ENCODE results near the gene PTPRM. TPM values are rescaled to one million over a fixed set of nuclear protein-coding genes. Genes with fewer than 3 reads are reported as not detected.

The PTPRM gene
- total RNA-seq, 1 donor = 84.7 TPM

DNA sequence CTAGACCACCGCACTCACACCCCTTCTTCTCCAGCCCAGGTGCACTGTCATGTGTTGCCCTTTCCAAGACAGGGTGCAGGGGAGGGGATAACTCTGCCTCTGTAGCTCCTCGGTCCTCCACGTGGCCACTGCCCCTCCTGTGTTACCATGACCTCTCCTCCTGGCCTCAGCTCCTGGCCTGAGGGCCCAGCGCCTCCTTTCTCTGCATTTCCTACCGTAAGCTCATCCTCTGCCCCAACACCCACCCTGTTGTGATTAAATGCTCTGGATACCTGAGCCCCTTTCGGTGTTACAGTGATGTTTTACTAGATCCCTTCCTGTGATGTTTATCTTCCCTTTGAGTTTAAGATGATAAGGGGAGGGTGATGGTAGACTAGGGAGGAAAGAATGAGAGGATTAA is 242.3 kb downstream of the PTPRM start:
- no peak overlapping the region for H3K4me3 ChIP-seq (ENCODE audit: insufficient read depth, low read length)
- H3K36me3 ChIP-seq (ENCODE audit: insufficient read depth, low read length) = no peaks in the 10 kb centered on the region
- H2AFZ ChIP-seq (ENCODE audit: low read length) = no peak overlapping the region
- no peak overlapping the region for H3K4me2 ChIP-seq (ENCODE audit: insufficient read depth, low read length)
- TF ChIP-seq, protein P1, sequence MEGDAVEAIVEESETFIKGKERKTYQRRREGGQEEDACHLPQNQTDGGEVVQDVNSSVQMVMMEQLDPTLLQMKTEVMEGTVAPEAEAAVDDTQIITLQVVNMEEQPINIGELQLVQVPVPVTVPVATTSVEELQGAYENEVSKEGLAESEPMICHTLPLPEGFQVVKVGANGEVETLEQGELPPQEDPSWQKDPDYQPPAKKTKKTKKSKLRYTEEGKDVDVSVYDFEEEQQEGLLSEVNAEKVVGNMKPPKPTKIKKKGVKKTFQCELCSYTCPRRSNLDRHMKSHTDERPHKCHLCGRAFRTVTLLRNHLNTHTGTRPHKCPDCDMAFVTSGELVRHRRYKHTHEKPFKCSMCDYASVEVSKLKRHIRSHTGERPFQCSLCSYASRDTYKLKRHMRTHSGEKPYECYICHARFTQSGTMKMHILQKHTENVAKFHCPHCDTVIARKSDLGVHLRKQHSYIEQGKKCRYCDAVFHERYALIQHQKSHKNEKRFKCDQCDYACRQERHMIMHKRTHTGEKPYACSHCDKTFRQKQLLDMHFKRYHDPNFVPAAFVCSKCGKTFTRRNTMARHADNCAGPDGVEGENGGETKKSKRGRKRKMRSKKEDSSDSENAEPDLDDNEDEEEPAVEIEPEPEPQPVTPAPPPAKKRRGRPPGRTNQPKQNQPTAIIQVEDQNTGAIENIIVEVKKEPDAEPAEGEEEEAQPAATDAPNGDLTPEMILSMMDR (IDR thresholded peaks at IDR 0.05; ENCODE audit: extremely low read depth, low read depth, low read length) = no peak
- peaks cover 8% of the 10 kb centered on the region for H3K79me2 ChIP-seq (ENCODE audit: insufficient read depth, low read length)
- H3K27me3 ChIP-seq (ENCODE audit: insufficient read depth, low read length) = no peaks in the 10 kb centered on the region
- DNase-seq (ENCODE audit: insufficient read length, low spot score, missing footprints) = peak; percentile 14
- peaks cover 11% of the 10 kb centered on the region for H3K4me1 ChIP-seq (ENCODE audit: insufficient read depth, low read length)
- no peak overlapping the region for H3K27ac ChIP-seq (ENCODE audit: low read depth, low read length)
- H3K9me3 ChIP-seq (ENCODE audit: low read depth, low read length) = no peaks in the 10 kb centered on the region
- H4K20me1 ChIP-seq (ENCODE audit: insufficient read depth, low read length) = peaks cover 6% of the 10 kb centered on the region

DNA sequence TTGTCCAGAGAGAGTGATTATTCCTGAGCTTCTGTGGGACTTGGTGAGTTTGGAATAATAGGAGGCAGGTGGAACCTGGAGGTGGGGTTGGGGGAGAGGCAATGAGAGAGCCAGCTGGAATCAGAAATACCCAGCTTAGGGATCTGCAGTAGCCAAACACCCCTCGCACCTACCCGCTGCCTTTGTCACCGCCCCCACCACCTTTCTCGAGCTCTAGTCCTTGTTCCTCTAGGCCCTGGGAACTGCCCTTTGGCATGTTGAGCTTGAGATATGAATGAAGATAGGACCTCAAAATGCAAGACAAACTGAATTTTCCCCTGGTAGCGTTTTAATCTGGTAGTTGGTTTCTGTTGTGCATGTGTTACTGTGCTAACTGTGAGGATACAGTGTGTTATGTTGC is 242.9 kb downstream of the PTPRM start:
- H3K79me2 ChIP-seq (ENCODE audit: insufficient read depth, low read length) = peaks cover 8% of the 10 kb centered on the region

DNA sequence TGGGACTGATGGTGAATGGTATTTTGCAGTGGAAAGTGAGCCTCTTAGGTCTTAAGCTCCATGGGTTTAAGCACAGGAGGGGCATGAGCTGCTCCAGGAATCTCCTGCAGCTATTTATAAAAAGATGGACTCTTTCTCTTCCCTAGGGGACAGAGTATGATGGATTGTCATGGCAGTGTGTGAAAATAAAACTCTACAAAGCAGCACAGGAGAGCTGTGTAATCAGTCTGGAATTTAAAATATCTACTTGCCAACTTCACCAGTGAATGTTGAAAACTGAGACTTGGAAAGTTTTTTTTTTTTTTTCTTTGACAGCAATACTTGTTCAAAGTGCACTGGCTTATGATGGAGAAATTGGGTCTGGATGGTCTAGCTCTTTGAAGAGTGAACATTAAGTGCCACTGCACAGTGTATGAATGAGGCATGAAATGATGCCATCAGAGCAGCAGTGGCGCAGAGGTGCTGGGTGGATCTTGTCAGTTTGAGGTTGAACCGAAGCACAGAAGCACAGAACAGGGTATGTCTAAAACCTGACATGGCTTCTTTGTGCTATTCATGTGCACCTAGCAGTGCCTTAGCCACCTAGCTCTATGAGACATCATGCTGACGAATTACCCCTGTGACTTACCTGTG is 245.4 kb downstream of the PTPRM start:
- Histone ChIP-seq H3K4me2 (ENCODE audit: insufficient read depth, low read length) (peak overlapping the region; percentile 61), H4K20me1 (ENCODE audit: insufficient read depth, low read length) (peaks cover 4% of the 10 kb centered on the region), H3K36me3 (ENCODE audit: insufficient read depth, low read length) (no peaks in the 10 kb centered on the region), H3K27me3 (ENCODE audit: insufficient read depth, low read length) (no peaks in the 10 kb centered on the region), H3K79me2 (ENCODE audit: insufficient read depth, low read length) (peaks cover 8% of the 10 kb centered on the region), H3K4me3 (ENCODE audit: insufficient read depth, low read length) (no peak overlapping the region), H3K4me1 (ENCODE audit: insufficient read depth, low read length) (peaks cover 11% of the 10 kb centered on the region), H3K27ac (ENCODE audit: low read depth, low read length) (peak overlapping the region; percentile 44), H2AFZ (ENCODE audit: low read length) (no peak overlapping the region), H3K9me3 (ENCODE audit: low read depth, low read length) (peaks cover 3% of the 10 kb centered on the region)
- TF ChIP-seq, protein P1 (IDR thresholded peaks at IDR 0.05; ENCODE audit: extremely low read depth, low read depth, low read length) = no peak
- DNase-seq (ENCODE audit: insufficient read length, low spot score, missing footprints) = peak; percentile 74

More for the DNA sequence above, 242.9 kb downstream of the PTPRM start:
- Histone ChIP-seq H3K9me3 (ENCODE audit: low read depth, low read length) (peaks cover 1% of the 10 kb centered on the region), H3K27me3 (ENCODE audit: insufficient read depth, low read length) (no peaks in the 10 kb centered on the region), H3K4me3 (ENCODE audit: insufficient read depth, low read length) (no peak overlapping the region), H2AFZ (ENCODE audit: low read length) (no peak overlapping the region), H3K4me1 (ENCODE audit: insufficient read depth, low read length) (peaks cover 11% of the 10 kb centered on the region), H3K36me3 (ENCODE audit: insufficient read depth, low read length) (no peaks in the 10 kb centered on the region), H3K27ac (ENCODE audit: low read depth, low read length) (no peak overlapping the region), H3K4me2 (ENCODE audit: insufficient read depth, low read length) (no peak overlapping the region), H4K20me1 (ENCODE audit: insufficient read depth, low read length) (peaks cover 5% of the 10 kb centered on the region)
- no peak for DNase-seq (ENCODE audit: insufficient read length, low spot score, missing footprints)
- TF ChIP-seq, protein P1 (IDR thresholded peaks at IDR 0.05; ENCODE audit: extremely low read depth, low read depth, low read length) = no peak

DNA sequence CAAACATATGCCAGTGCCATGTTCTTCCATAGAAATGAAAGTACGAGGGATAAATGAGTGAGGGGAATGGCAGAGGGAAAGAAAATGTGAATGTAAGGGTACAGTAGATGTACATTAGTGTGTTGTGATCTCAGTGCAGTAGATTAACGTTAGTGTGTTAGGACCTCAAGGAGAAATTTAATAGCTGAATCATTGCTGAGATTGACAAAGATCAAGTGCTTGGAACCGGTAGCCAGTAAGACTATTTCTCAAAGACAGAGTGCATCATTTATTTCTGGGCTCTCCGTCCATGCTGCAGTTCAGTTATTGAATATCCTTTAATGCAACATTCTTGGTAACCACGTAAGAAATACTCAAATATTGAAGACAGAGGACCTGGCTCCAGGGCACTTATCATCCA is 246.0 kb downstream of the PTPRM start:
- TF ChIP-seq, protein P1 (IDR thresholded peaks at IDR 0.05; ENCODE audit: extremely low read depth, low read depth, low read length) = no peak
- Histone ChIP-seq H3K4me2 (ENCODE audit: insufficient read depth, low read length) (no peak overlapping the region), H3K4me3 (ENCODE audit: insufficient read depth, low read length) (no peak overlapping the region), H3K9me3 (ENCODE audit: low read depth, low read length) (peaks cover 3% of the 10 kb centered on the region), H2AFZ (ENCODE audit: low read length) (no peak overlapping the region), H3K79me2 (ENCODE audit: insufficient read depth, low read length) (peaks cover 8% of the 10 kb centered on the region), H3K27me3 (ENCODE audit: insufficient read depth, low read length) (no peaks in the 10 kb centered on the region), H3K4me1 (ENCODE audit: insufficient read depth, low read length) (peaks cover 11% of the 10 kb centered on the region), H4K20me1 (ENCODE audit: insufficient read depth, low read length) (peaks cover 4% of the 10 kb centered on the region), H3K27ac (ENCODE audit: low read depth, low read length) (no peak overlapping the region), H3K36me3 (ENCODE audit: insufficient read depth, low read length) (no peaks in the 10 kb centered on the region)
- no peak for DNase-seq (ENCODE audit: insufficient read length, low spot score, missing footprints)

Measured in osteoblast (primary cell).